Gastrocnemius medialis (tissue), 4 donors: ENCODE data around the gene CCDC50. TPM values are rescaled to one million over a fixed set of nuclear protein-coding genes. Genes with fewer than 3 reads are reported as not detected.

Source experiments
- ATAC-seq, 2 donors: fragments of 150-250 bp; one replicate each; pipeline ENCODE4 v1.9.1; 2016
- DNase-seq, 2 donors: peaks; one replicate each; pipeline ENCODE4 v3.0.0-alpha.2; 2019
- H3K27ac ChIP-seq, 4 donors: fragments of 200-600 bp; sonication (generic); 1 replicate in 1 of 4; 2 replicates in 3 of 4; pipeline ENCODE4 v1.5.1; 2016 to 2018; ENCODE audit warnings: mild to moderate bottlenecking in 2 of 4, moderate library complexity in 1 of 4
- H3K27me3 ChIP-seq, 3 donors: fragments of 200-600 bp; sonication (generic) in 2 of 3; 1 replicate in 1 of 3; 2 replicates in 2 of 3; pipeline versions ENCODE4 v1.5.1 to v1.6.0; 2016 to 2019; ENCODE audit warnings: mild to moderate bottlenecking in 1 of 3, moderate library complexity in 1 of 3
- H3K36me3 ChIP-seq, 2 donors: fragments of 200-600 bp; sonication (generic) in 1 of 2; one replicate each; pipeline ENCODE4 v1.5.1; 2017 to 2018
- H3K4me1 ChIP-seq, 2 donors: fragments of 200-600 bp; sonication (generic) in 1 of 2; one replicate each; pipeline ENCODE4 v1.5.1; 2016 to 2017; ENCODE audit warnings: mild to moderate bottlenecking in 2 of 2
- H3K4me3 ChIP-seq, 4 donors: fragments of 200-600 bp; sonication (generic) in 3 of 4; 1 replicate in 1 of 4; 2 replicates in 3 of 4; pipeline ENCODE4 v1.5.1; 2016 to 2019; ENCODE audit warnings: mild to moderate bottlenecking in 2 of 4
- H3K9me3 ChIP-seq, 3 donors: fragments of 200-600 bp; sonication (generic) in 2 of 3; 1 replicate in 1 of 3; 2 replicates in 2 of 3; pipeline ENCODE4 v1.5.1; 2016 to 2019
- POLR2A ChIP-seq, 2 donors: fragments of 450-650 bp; IDR thresholded peaks; one replicate each; pipeline ENCODE4 v1.6.1; 2017; ENCODE audit warnings: antibody characterized with exemption in 2 of 2, mild to moderate bottlenecking in 2 of 2, moderate library complexity in 2 of 2
- in situ Hi-C, 4 donors: fragments of 200-750 bp; cut with MboI; loops; one replicate each; pipeline versions ENCODE4 v1.15.0 to v1.8.0; 2017; ENCODE audit warnings: low sequenced_read_pairs in 4 of 4
- intact Hi-C: fragments of 100-400 bp; cut with DNase I; formaldehyde crosslinking; loops from one replicate; pipeline ENCODE4 v1.15.1; 2023; ENCODE audit warnings: low total_unique reads
- total RNA-seq, 4 donors: library from RNA; depleted of rRNA; stranded (reverse); fragments of >200 nt; gene quantifications; one replicate each; pipeline versions ENCODE4 v1.1.0 to v1.2.3, GENCODE V29; 2016
- TF ChIP-seq, protein P1 (sequence below), 5 experiments: fragments of 450-650 bp in 3 of 5; fragments of 200-600 bp in 2 of 5; sonication (generic) in 2 of 5; IDR thresholded peaks in 4 of 5; conservative IDR thresholded peaks in 1 of 5; 1 replicate in 4 of 5; 2 replicates in 1 of 5; pipeline ENCODE4 v1.5.1; 2016 to 2019; ENCODE audit warnings: antibody characterized with exemption in 5 of 5, mild to moderate bottlenecking in 3 of 5, moderate library complexity in 3 of 5

The CCDC50 gene
- total RNA-seq, 4 donors from 2014 or later: 45.0 to 69.9 (median 64.2) TPM

DNA sequence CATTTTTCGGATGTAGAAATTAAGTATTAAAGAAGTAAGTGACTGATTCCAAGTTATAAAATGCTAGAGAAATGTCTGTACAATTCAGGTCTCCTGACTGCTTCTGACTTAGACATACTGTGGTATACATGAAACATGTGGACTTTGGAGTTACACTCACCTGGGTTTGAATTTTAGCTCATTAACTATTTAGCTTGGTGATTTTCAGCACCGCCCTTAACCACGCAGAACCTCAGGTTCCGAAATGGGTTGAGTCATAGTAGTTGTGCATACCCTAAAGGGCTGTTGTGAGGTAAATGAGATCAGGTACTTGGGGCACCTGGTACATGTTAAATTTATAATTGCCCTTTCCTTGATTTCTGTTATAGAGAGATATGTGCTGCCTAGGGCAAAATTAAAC is 34.0 kb downstream of the CCDC50 start:
- H3K36me3 ChIP-seq: peaks cover 0 to 56% of the 10 kb centered on the region in 2 donors
- in situ Hi-C loops: no loop called here
- intact Hi-C loops: no loop called here

DNA sequence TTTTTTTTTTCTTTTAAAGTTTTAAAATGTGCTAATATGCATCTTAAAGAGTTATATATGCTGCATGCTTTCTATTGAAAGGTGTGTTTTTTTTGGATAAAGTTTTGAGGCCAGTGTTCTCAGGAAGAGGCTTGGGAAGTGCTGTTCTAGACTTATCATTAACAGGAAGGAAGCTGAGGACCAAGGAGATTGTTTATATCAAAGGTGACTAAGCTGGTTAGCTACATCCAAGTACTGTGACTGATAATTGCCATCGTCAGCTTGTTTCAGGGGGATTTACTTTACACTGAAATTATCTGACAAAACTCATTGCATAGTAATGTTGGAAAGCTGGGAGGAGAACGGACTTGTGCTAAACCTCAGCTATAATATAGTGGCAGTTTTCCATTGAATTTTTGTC is 37.5 kb downstream of the CCDC50 start:
- Histone ChIP-seq H3K4me3 (no peak overlapping the region), H3K27me3 (no peaks in the 10 kb centered on the region), H3K9me3 (no peaks in the 10 kb centered on the region), H3K36me3 (peaks cover 0 to 41% of the 10 kb centered on the region in 2 donors), H3K27ac (peak overlapping the region in 3 of 4 donors; percentile 14 to 48 (median 30)), H3K4me1 (no peaks in the 10 kb centered on the region)
- DNase-seq: no peak
- TF ChIP-seq, protein P1, sequence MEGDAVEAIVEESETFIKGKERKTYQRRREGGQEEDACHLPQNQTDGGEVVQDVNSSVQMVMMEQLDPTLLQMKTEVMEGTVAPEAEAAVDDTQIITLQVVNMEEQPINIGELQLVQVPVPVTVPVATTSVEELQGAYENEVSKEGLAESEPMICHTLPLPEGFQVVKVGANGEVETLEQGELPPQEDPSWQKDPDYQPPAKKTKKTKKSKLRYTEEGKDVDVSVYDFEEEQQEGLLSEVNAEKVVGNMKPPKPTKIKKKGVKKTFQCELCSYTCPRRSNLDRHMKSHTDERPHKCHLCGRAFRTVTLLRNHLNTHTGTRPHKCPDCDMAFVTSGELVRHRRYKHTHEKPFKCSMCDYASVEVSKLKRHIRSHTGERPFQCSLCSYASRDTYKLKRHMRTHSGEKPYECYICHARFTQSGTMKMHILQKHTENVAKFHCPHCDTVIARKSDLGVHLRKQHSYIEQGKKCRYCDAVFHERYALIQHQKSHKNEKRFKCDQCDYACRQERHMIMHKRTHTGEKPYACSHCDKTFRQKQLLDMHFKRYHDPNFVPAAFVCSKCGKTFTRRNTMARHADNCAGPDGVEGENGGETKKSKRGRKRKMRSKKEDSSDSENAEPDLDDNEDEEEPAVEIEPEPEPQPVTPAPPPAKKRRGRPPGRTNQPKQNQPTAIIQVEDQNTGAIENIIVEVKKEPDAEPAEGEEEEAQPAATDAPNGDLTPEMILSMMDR (IDR thresholded peaks at IDR 0.05 in 4 of 5, conservative IDR thresholded peaks at IDR 0.05 in 1 of 5): no peak
- TF ChIP-seq POLR2A (IDR thresholded peaks at IDR 0.05): no peak
- peak; percentile 53 to 58 for ATAC-seq
- in situ Hi-C loops: no loop called here
- intact Hi-C loops: no loop called here

More for the DNA sequence above, 34.0 kb downstream of the CCDC50 start:
- ATAC-seq: no peak
- TF ChIP-seq, protein P1 (IDR thresholded peaks at IDR 0.05 in 4 of 5, conservative IDR thresholded peaks at IDR 0.05 in 1 of 5): no peak
- H3K4me3 ChIP-seq: no peak overlapping the region
- H3K9me3 ChIP-seq: no peaks in the 10 kb centered on the region
- H3K27ac ChIP-seq: no peak overlapping the region
- DNase-seq: no peak
- H3K4me1 ChIP-seq: no peaks in the 10 kb centered on the region
- no peaks in the 10 kb centered on the region for H3K27me3 ChIP-seq

DNA sequence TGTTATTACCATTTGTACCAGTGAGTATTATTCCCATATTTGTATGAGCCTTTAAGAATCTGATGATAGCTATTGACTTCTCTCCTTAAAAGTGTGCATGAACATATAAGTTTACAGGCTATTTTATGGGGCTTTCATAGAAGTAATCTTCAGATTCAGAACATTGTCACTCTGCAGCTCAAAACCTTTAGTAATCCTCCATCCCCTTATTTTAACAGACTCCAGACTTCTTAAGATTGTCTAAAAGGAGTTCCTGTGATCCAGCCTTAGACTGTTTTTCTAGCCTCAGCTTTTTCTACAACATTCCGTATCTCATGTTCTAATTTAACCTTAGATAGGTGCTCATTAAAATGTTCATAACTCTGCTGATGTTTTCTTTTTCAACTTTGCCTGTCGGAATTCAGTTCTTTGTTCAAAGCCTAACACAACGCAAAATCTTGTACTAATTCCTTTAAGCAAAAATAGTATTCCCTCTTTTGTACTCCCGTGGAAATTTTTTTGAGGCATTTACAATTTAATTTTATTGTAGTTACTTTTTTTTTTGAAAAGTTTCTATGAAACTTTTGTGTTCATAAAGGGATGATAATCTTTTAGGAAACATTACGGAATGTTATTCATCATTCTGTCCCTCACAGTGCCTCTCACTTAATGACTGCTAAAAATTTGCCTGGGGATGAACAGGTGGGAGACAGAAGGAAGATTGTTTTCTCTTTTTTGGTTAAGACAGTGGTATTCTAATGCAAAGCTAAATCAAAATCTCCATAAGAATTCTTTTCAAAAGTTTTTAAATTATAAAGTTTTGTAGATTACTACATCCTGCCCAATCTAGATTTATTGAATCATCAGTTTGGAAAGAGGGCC is 39.8 kb downstream of the CCDC50 start:
- Histone ChIP-seq H3K4me1 (no peaks in the 10 kb centered on the region), H3K27me3 (no peaks in the 10 kb centered on the region), H3K4me3 (no peak overlapping the region), H3K36me3 (peaks cover 0 to 24% of the 10 kb centered on the region in 2 donors), H3K9me3 (no peaks in the 10 kb centered on the region), H3K27ac (no peak overlapping the region)
- ATAC-seq (no peak), DNase-seq (no peak)
- in situ Hi-C loops (no loop called here), intact Hi-C loops (no loop called here)
- TF ChIP-seq, protein P1 (IDR thresholded peaks at IDR 0.05 in 4 of 5, conservative IDR thresholded peaks at IDR 0.05 in 1 of 5): no peak
- TF ChIP-seq POLR2A (IDR thresholded peaks at IDR 0.05): no peak

DNA sequence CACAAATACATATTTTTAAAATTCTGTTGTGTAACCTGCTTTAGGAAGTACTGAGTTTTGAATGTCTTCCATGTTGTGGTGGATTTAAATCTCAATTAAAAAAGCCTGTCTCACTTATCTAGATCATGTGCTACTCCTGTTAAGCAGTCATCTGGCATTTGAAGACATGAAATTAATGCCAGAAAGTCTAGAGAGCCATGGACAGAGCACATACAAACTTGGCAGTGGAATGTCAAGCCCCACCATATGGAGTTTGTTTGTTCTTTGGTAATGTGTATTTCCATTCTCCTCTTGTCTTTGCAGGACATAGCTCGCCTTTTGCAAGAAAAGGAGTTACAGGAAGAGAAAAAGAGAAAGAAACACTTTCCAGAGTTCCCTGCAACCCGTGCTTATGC is 40.4 kb downstream of the CCDC50 start:
- in situ Hi-C loops: no loop called here
- ATAC-seq (no peak), DNase-seq (no peak)
- Histone ChIP-seq H3K9me3 (no peaks in the 10 kb centered on the region), H3K36me3 (peaks cover 0 to 24% of the 10 kb centered on the region in 2 donors), H3K27ac (no peak overlapping the region), H3K27me3 (no peaks in the 10 kb centered on the region), H3K4me1 (no peaks in the 10 kb centered on the region), H3K4me3 (no peak overlapping the region)
- TF ChIP-seq, protein P1 (IDR thresholded peaks at IDR 0.05 in 4 of 5, conservative IDR thresholded peaks at IDR 0.05 in 1 of 5): no peak
- no peak for TF ChIP-seq POLR2A (IDR thresholded peaks at IDR 0.05)
- intact Hi-C loops: no loop called here
